ENCODE data around the gene PAPOLB. TPM values are rescaled to one million over a fixed set of nuclear protein-coding genes. Genes with fewer than 3 reads are reported as not detected.
A peak's percentile ranks its signal among the peaks of the same experiment; 100 is the strongest.

Gene PAPOLB
- total RNA-seq, 1 donor = 0.36 TPM

- no peak for DNase-seq (ENCODE audit: insufficient read length, low spot score, missing footprints)
- Histone ChIP-seq H3K9me3 (ENCODE audit: low read depth, low read length) (peaks cover 2% of the 10 kb centered on the region), H3K4me3 (ENCODE audit: insufficient read depth, low read length) (no peak overlapping the region), H3K36me3 (ENCODE audit: insufficient read depth, low read length) (no peaks in the 10 kb centered on the region), H3K79me2 (ENCODE audit: insufficient read depth, low read length) (no peaks in the 10 kb centered on the region), H3K27ac (ENCODE audit: low read depth, low read length) (no peak overlapping the region), H4K20me1 (ENCODE audit: insufficient read depth, low read length) (no peaks in the 10 kb centered on the region), H3K4me1 (ENCODE audit: insufficient read depth, low read length) (no peaks in the 10 kb centered on the region), H3K4me2 (ENCODE audit: insufficient read depth, low read length) (no peak overlapping the region), H3K27me3 (ENCODE audit: insufficient read depth, low read length) (no peaks in the 10 kb centered on the region), H2AFZ (ENCODE audit: low read length) (no peak overlapping the region)
- TF ChIP-seq CTCF (IDR thresholded peaks at IDR 0.05; ENCODE audit: extremely low read depth, low read depth, low read length) = no peak
These were observed 9.3 kb upstream of the PAPOLB start for GRCh38 chr7:4871056-4871680.

GRCh38 chr7:4868493-4868892, 6.7 kb upstream of the PAPOLB start:
- Histone ChIP-seq H3K27ac (ENCODE audit: low read depth, low read length) (no peak overlapping the region), H3K36me3 (ENCODE audit: insufficient read depth, low read length) (no peaks in the 10 kb centered on the region), H3K4me2 (ENCODE audit: insufficient read depth, low read length) (no peak overlapping the region), H3K4me1 (ENCODE audit: insufficient read depth, low read length) (no peaks in the 10 kb centered on the region), H3K9me3 (ENCODE audit: low read depth, low read length) (peaks cover 2% of the 10 kb centered on the region), H4K20me1 (ENCODE audit: insufficient read depth, low read length) (no peaks in the 10 kb centered on the region), H3K27me3 (ENCODE audit: insufficient read depth, low read length) (no peaks in the 10 kb centered on the region), H3K79me2 (ENCODE audit: insufficient read depth, low read length) (no peaks in the 10 kb centered on the region), H2AFZ (ENCODE audit: low read length) (no peak overlapping the region), H3K4me3 (ENCODE audit: insufficient read depth, low read length) (no peak overlapping the region)
- TF ChIP-seq CTCF (IDR thresholded peaks at IDR 0.05; ENCODE audit: extremely low read depth, low read depth, low read length) = no peak
- no peak for DNase-seq (ENCODE audit: insufficient read length, low spot score, missing footprints)

GRCh38 chr7:4866528-4867496, 5.0 kb upstream of the PAPOLB start:
- H3K27ac ChIP-seq (ENCODE audit: low read depth, low read length) = no peak overlapping the region
- H3K4me2 ChIP-seq (ENCODE audit: insufficient read depth, low read length) = no peak overlapping the region
- H3K27me3 ChIP-seq (ENCODE audit: insufficient read depth, low read length) = no peaks in the 10 kb centered on the region
- H3K4me1 ChIP-seq (ENCODE audit: insufficient read depth, low read length) = no peaks in the 10 kb centered on the region
- H3K79me2 ChIP-seq (ENCODE audit: insufficient read depth, low read length) = no peaks in the 10 kb centered on the region
- H3K9me3 ChIP-seq (ENCODE audit: low read depth, low read length) = peaks cover 2% of the 10 kb centered on the region
- peak; percentile 54 for DNase-seq (ENCODE audit: insufficient read length, low spot score, missing footprints)
- TF ChIP-seq CTCF (IDR thresholded peaks at IDR 0.05; ENCODE audit: extremely low read depth, low read depth, low read length) = no peak
- H4K20me1 ChIP-seq (ENCODE audit: insufficient read depth, low read length) = no peaks in the 10 kb centered on the region
- no peaks in the 10 kb centered on the region for H3K36me3 ChIP-seq (ENCODE audit: insufficient read depth, low read length)
- no peak overlapping the region for H3K4me3 ChIP-seq (ENCODE audit: insufficient read depth, low read length)
- no peak overlapping the region for H2AFZ ChIP-seq (ENCODE audit: low read length)

DNA sequence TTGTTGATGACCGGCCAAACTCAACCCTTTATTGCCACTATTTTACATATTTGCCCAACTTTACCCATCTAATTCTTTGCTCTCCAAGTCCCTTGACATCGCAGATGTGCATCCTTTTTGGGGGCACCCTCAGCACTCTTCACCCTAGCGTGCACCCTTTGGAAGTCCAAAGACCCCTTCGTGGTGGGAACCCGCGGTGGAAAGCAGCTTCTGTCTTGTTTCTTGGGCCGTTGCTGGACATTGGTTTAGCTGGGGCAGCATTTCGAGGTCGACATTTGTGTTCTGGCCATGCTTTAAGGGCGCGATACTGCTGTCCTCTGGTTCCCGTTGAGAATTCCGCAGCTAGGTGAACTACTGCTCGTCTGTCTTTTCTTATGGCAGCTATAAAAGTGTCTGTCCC, 326 bp upstream of the PAPOLB start:
- peak overlapping the region; percentile 40 for H3K4me3 ChIP-seq (ENCODE audit: insufficient read depth, low read length)
- no peaks in the 10 kb centered on the region for H4K20me1 ChIP-seq (ENCODE audit: insufficient read depth, low read length)
- H3K4me2 ChIP-seq (ENCODE audit: insufficient read depth, low read length) = no peak overlapping the region
- no peak overlapping the region for H3K27ac ChIP-seq (ENCODE audit: low read depth, low read length)
- H3K4me1 ChIP-seq (ENCODE audit: insufficient read depth, low read length) = no peaks in the 10 kb centered on the region
- no peak for DNase-seq (ENCODE audit: insufficient read length, low spot score, missing footprints)
- H3K27me3 ChIP-seq (ENCODE audit: insufficient read depth, low read length) = no peaks in the 10 kb centered on the region
- H2AFZ ChIP-seq (ENCODE audit: low read length) = no peak overlapping the region
- H3K36me3 ChIP-seq (ENCODE audit: insufficient read depth, low read length) = no peaks in the 10 kb centered on the region
- H3K9me3 ChIP-seq (ENCODE audit: low read depth, low read length) = peaks cover 2% of the 10 kb centered on the region
- no peaks in the 10 kb centered on the region for H3K79me2 ChIP-seq (ENCODE audit: insufficient read depth, low read length)
- no peak for TF ChIP-seq CTCF (IDR thresholded peaks at IDR 0.05; ENCODE audit: extremely low read depth, low read depth, low read length)
